Subcutaneous abdominal adipose tissue (tissue), 5 donors: ENCODE data around the gene BCORL1.

Experiments used
- H3K27ac ChIP-seq: one replicate; pipeline ENCODE4 v1.7.0; 2013; ENCODE audit warnings: low read depth, mild to moderate bottlenecking, inconsistent platforms, low read length, moderate library complexity
- H3K27me3 ChIP-seq, 5 donors: one replicate each; pipeline ENCODE4 v1.7.0; 2013; ENCODE audit warnings: low read length in 5 of 5, inconsistent platforms in 1 of 5; ENCODE audit not compliant: control insufficient read depth in 5 of 5, insufficient read depth in 4 of 5
- H3K36me3 ChIP-seq, 5 donors: one replicate each; pipeline ENCODE4 v1.7.0; 2013; ENCODE audit warnings: low read length in 5 of 5; ENCODE audit not compliant: control insufficient read depth in 5 of 5, insufficient read depth in 5 of 5
- H3K4me1 ChIP-seq, 5 donors: one replicate each; pipeline ENCODE4 v1.7.0; 2013; ENCODE audit warnings: low read length in 5 of 5, mild to moderate bottlenecking in 3 of 5, moderate library complexity in 1 of 5; ENCODE audit not compliant: control insufficient read depth in 5 of 5, insufficient read depth in 5 of 5
- H3K4me3 ChIP-seq, 5 donors: one replicate each; pipeline ENCODE4 v1.7.0; 2013; ENCODE audit warnings: low read length in 5 of 5, low read depth in 1 of 5
- H3K9ac ChIP-seq, 5 donors: one replicate each; pipeline ENCODE4 v1.7.0; 2013; ENCODE audit warnings: low read length in 5 of 5, mild to moderate bottlenecking in 4 of 5, moderate library complexity in 3 of 5
- H3K9me3 ChIP-seq, 5 donors: one replicate each; pipeline ENCODE4 v1.7.0; 2013; ENCODE audit warnings: low read length in 5 of 5; ENCODE audit not compliant: control insufficient read depth in 5 of 5
- donor health status: healthy.
- donor health status: healthy.
- donor health status: healthy.
- donor health status: healthy.
- donor health status: healthy.

Gene BCORL1

GRCh38 chrX:129981752-129982299 is 609 bp upstream of the BCORL1 start:
- H3K9ac ChIP-seq: peak overlapping the region in 2 of 5 donors; percentile 14 to 77
- H3K4me3 ChIP-seq: peak overlapping the region in 4 of 5 donors; percentile 65 to 69 (median 66)

GRCh38 chrX:129983575-129984110 is 1.2 kb downstream of the BCORL1 start:
- H3K4me1 ChIP-seq: peaks cover 0 to 20% (median 13%) of the 10 kb centered on the region in 5 donors
- H3K27me3 ChIP-seq: peaks cover 0 to 3% (median under 1%) of the 10 kb centered on the region in 5 donors
- no peak overlapping the region for H3K4me3 ChIP-seq
- no peaks in the 10 kb centered on the region for H3K9me3 ChIP-seq
- peak overlapping the region in 1 of 5 donors; percentile 37 for H3K9ac ChIP-seq
- no peaks in the 10 kb centered on the region for H3K36me3 ChIP-seq
- H3K27ac ChIP-seq: no peak overlapping the region

More at GRCh38 chrX:129981752-129982299, 609 bp upstream of the BCORL1 start:
- Histone ChIP-seq H3K36me3 (no peaks in the 10 kb centered on the region), H3K9me3 (no peaks in the 10 kb centered on the region), H3K27ac (no peak overlapping the region), H3K4me1 (peaks cover 0 to 20% (median 13%) of the 10 kb centered on the region in 5 donors), H3K27me3 (peaks cover 0 to 3% (median 2%) of the 10 kb centered on the region in 5 donors)

- H3K4me1 ChIP-seq: peaks cover 0 to 20% (median 13%) of the 10 kb centered on the region in 5 donors
- H3K27me3 ChIP-seq: peaks cover 0 to 3% (median 0%) of the 10 kb centered on the region in 5 donors
- H3K9ac ChIP-seq: peak overlapping the region in 3 of 5 donors; percentile 37 to 68 (median 45)
- no peaks in the 10 kb centered on the region for H3K36me3 ChIP-seq
- H3K27ac ChIP-seq: no peak overlapping the region
- peak overlapping the region; percentile 49 to 70 (median 55) for H3K4me3 ChIP-seq
- no peaks in the 10 kb centered on the region for H3K9me3 ChIP-seq
Observed at GRCh38 chrX:129984111-129984958, 1.9 kb downstream of the BCORL1 start.

- Histone ChIP-seq H3K4me3 (no peak overlapping the region), H3K9ac (no peak overlapping the region), H3K36me3 (no peaks in the 10 kb centered on the region), H3K9me3 (no peaks in the 10 kb centered on the region), H3K27ac (no peak overlapping the region), H3K4me1 (peaks cover 0 to 9% (median 5%) of the 10 kb centered on the region in 5 donors), H3K27me3 (peaks cover 0 to 3% (median 0%) of the 10 kb centered on the region in 5 donors)
Observed at GRCh38 chrX:129987871-129988270, 5.4 kb downstream of the BCORL1 start.

GRCh38 chrX:129992181-129992580 is 9.7 kb downstream of the BCORL1 start:
- Histone ChIP-seq H3K27me3 (peaks cover 0 to 3% (median 0%) of the 10 kb centered on the region in 5 donors), H3K36me3 (no peaks in the 10 kb centered on the region), H3K4me3 (no peak overlapping the region), H3K9me3 (no peaks in the 10 kb centered on the region), H3K9ac (no peak overlapping the region), H3K4me1 (peaks cover 0 to 4% (median 0%) of the 10 kb centered on the region in 5 donors), H3K27ac (no peak overlapping the region)

- no peaks in the 10 kb centered on the region for H3K27me3 ChIP-seq
- no peak overlapping the region for H3K4me3 ChIP-seq
- no peak overlapping the region for H3K27ac ChIP-seq
- no peaks in the 10 kb centered on the region for H3K36me3 ChIP-seq
- H3K9me3 ChIP-seq: no peaks in the 10 kb centered on the region
- H3K4me1 ChIP-seq: peaks cover 0 to 4% (median 0%) of the 10 kb centered on the region in 5 donors
- no peak overlapping the region for H3K9ac ChIP-seq
Observed at GRCh38 chrX:129996120-129996519, 13.7 kb downstream of the BCORL1 start.

GRCh38 chrX:129997086-129997485 is 14.7 kb downstream of the BCORL1 start:
- peaks cover 0 to 4% (median 0%) of the 10 kb centered on the region in 5 donors for H3K4me1 ChIP-seq
- H3K27ac ChIP-seq: no peak overlapping the region
- H3K27me3 ChIP-seq: peaks cover 0 to 2% (median 0%) of the 10 kb centered on the region in 5 donors
- H3K9me3 ChIP-seq: no peaks in the 10 kb centered on the region
- no peaks in the 10 kb centered on the region for H3K36me3 ChIP-seq
- no peak overlapping the region for H3K4me3 ChIP-seq
- no peak overlapping the region for H3K9ac ChIP-seq

- Histone ChIP-seq H3K9ac (no peak overlapping the region), H3K27ac (no peak overlapping the region), H3K4me1 (peaks cover 0 to 4% (median 0%) of the 10 kb centered on the region in 5 donors), H3K36me3 (no peaks in the 10 kb centered on the region), H3K27me3 (peaks cover 0 to 3% (median 0%) of the 10 kb centered on the region in 5 donors), H3K4me3 (no peak overlapping the region), H3K9me3 (no peaks in the 10 kb centered on the region)
Observed at GRCh38 chrX:129998021-129998420, 15.6 kb downstream of the BCORL1 start.

- Histone ChIP-seq H3K4me3 (no peak overlapping the region), H3K4me1 (no peaks in the 10 kb centered on the region), H3K27me3 (peaks cover 0 to 5% (median 0%) of the 10 kb centered on the region in 5 donors), H3K27ac (no peak overlapping the region), H3K9ac (no peak overlapping the region), H3K36me3 (peaks cover 0 to 6% (median 3%) of the 10 kb centered on the region in 5 donors), H3K9me3 (no peaks in the 10 kb centered on the region)
Observed at GRCh38 chrX:130001893-130002292, 19.5 kb downstream of the BCORL1 start.

GRCh38 chrX:130002541-130002940 is 20.1 kb downstream of the BCORL1 start:
- H3K9me3 ChIP-seq: no peaks in the 10 kb centered on the region
- H3K4me1 ChIP-seq: no peaks in the 10 kb centered on the region
- H3K4me3 ChIP-seq: no peak overlapping the region
- no peak overlapping the region for H3K27ac ChIP-seq
- peaks cover 0 to 9% (median 3%) of the 10 kb centered on the region in 5 donors for H3K36me3 ChIP-seq
- H3K9ac ChIP-seq: no peak overlapping the region
- peaks cover 0 to 5% (median 0%) of the 10 kb centered on the region in 5 donors for H3K27me3 ChIP-seq
